Measurements from ENCODE around the gene RALBP1.

GRCh38 chr18:9446839-9447238, 28.5 kb upstream of the RALBP1 start:
- TF ChIP-seq CTCF (IDR thresholded peaks at IDR 0.05) (no peak), EP300 (IDR thresholded peaks at IDR 0.05) (no peak), POLR2A (IDR thresholded peaks at IDR 0.05) (no peak)
